ENCODE results near the gene H6PD. TPM values are rescaled to one million over a fixed set of nuclear protein-coding genes. Genes with fewer than 3 reads are reported as not detected.

Gene H6PD
- total RNA-seq = 10 to 100 TPM; 15.1 to 15.3 TPM

GRCh38 chr1:9234223-9235095, at the start of gene H6PD:
Gene H6PD, plus strand, starts transcription at chr1:9234774. Its CDS starts 10,161 bp downstream, at chr1:9244935.
- CTCF ChIA-PET = interaction anchor here (0.6 to 2.9 kb wide), 16 partner anchors 9 to 339 kb away, joined by 3 to 19 read pairs (median 4); no protein-coding TSS in a partner anchor
- Mint-ChIP-seq H3K4me1 (peaks cover 38% of the 10 kb centered on the region), H3K9me3 (no peaks in the 10 kb centered on the region), H3K36me3 (ENCODE audit: low read depth) (peaks cover 3% of the 10 kb centered on the region), H3K27ac (peak within 1 kb of the TSS; percentile 99), H3K27me3 (peaks cover 3% of the 10 kb centered on the region), H3K4me3 (peak within 1 kb of the TSS; percentile 90)
- peak; percentile 76 for DNase-seq
- POLR2A ChIA-PET = interaction anchor here (1.1 kb wide), 1 partner anchor 33 kb away, joined by 5 read pairs; no protein-coding TSS in a partner anchor

GRCh38 chr1:9186082-9186859, 48.3 kb upstream of the H6PD start:
- no peak overlapping the region for H3K4me3 Mint-ChIP-seq
- ChIA-PET POLR2A (interaction anchor here (0.6 kb wide), 1 partner anchor 12 kb away, joined by 3 read pairs; no protein-coding TSS in a partner anchor), CTCF (no interaction called here)
- H3K27me3 Mint-ChIP-seq = peaks cover 33% of the 10 kb centered on the region
- H3K9me3 Mint-ChIP-seq = no peaks in the 10 kb centered on the region
- DNase-seq = no peak
- H3K27ac Mint-ChIP-seq = no peak overlapping the region
- peaks cover 8% of the 10 kb centered on the region for H3K36me3 Mint-ChIP-seq (ENCODE audit: low read depth)
- H3K4me1 Mint-ChIP-seq = peaks cover 12% of the 10 kb centered on the region

GRCh38 chr1:9187004-9187403, 47.6 kb upstream of the H6PD start:
- Mint-ChIP-seq H3K27ac (no peak overlapping the region), H3K4me1 (peaks cover 5% of the 10 kb centered on the region), H3K36me3 (ENCODE audit: low read depth) (peaks cover 2% of the 10 kb centered on the region), H3K9me3 (no peaks in the 10 kb centered on the region), H3K4me3 (no peak overlapping the region), H3K27me3 (peaks cover 28% of the 10 kb centered on the region)
- CTCF ChIA-PET = interaction anchor here (0.6 to 0.7 kb wide), 2 partner anchors 8 to 961 kb away, joined by 3 read pairs; no protein-coding TSS in a partner anchor
- POLR2A ChIA-PET = interaction anchor here (0.6 kb wide), 1 partner anchor 13 kb away, joined by 3 read pairs; no protein-coding TSS in a partner anchor
- DNase-seq = no peak

GRCh38 chr1:9190234-9190633, 44.3 kb upstream of the H6PD start:
- no peak overlapping the region for H3K27ac Mint-ChIP-seq
- no peaks in the 10 kb centered on the region for H3K9me3 Mint-ChIP-seq
- no peak for DNase-seq
- POLR2A ChIA-PET = no interaction called here
- CTCF ChIA-PET = interaction anchor here (1.5 kb wide), 1 partner anchor 9 kb away, joined by 4 read pairs; no protein-coding TSS in a partner anchor
- no peak overlapping the region for H3K4me3 Mint-ChIP-seq
- H3K36me3 Mint-ChIP-seq (ENCODE audit: low read depth) = peaks cover 2% of the 10 kb centered on the region
- peaks cover 29% of the 10 kb centered on the region for H3K27me3 Mint-ChIP-seq
- peaks cover 4% of the 10 kb centered on the region for H3K4me1 Mint-ChIP-seq

- DNase-seq = no peak
- Mint-ChIP-seq H3K4me1 (peaks cover 5% of the 10 kb centered on the region), H3K36me3 (ENCODE audit: low read depth) (no peaks in the 10 kb centered on the region), H3K27ac (no peak overlapping the region), H3K4me3 (no peak overlapping the region), H3K9me3 (no peaks in the 10 kb centered on the region), H3K27me3 (peaks cover 27% of the 10 kb centered on the region)
- POLR2A ChIA-PET = no interaction called here
- CTCF ChIA-PET = no interaction called here
Measured at GRCh38 chr1:9191231-9191630, 43.3 kb upstream of the H6PD start.

GRCh38 chr1:9192578-9193232, 41.9 kb upstream of the H6PD start:
- Mint-ChIP-seq H3K27ac (no peak overlapping the region), H3K9me3 (no peaks in the 10 kb centered on the region), H3K27me3 (peaks cover 40% of the 10 kb centered on the region), H3K4me3 (no peak overlapping the region), H3K36me3 (ENCODE audit: low read depth) (no peaks in the 10 kb centered on the region), H3K4me1 (peaks cover 10% of the 10 kb centered on the region)
- DNase-seq = no peak
- CTCF ChIA-PET = interaction anchor here (0.6 kb wide), 1 partner anchor 131 kb away, joined by 5 read pairs; no protein-coding TSS in a partner anchor
- POLR2A ChIA-PET = no interaction called here

- POLR2A ChIA-PET = no interaction called here
Measured at GRCh38 chr1:9193233-9193625, 41.3 kb upstream of the H6PD start.

GRCh38 chr1:9194024-9194423, 40.5 kb upstream of the H6PD start:
- no peak for DNase-seq
- peaks cover 11% of the 10 kb centered on the region for H3K4me1 Mint-ChIP-seq
- H3K36me3 Mint-ChIP-seq (ENCODE audit: low read depth) = no peaks in the 10 kb centered on the region
- no peak overlapping the region for H3K27ac Mint-ChIP-seq
- H3K4me3 Mint-ChIP-seq = no peak overlapping the region
- H3K9me3 Mint-ChIP-seq = no peaks in the 10 kb centered on the region
- CTCF ChIA-PET = interaction anchor here (0.6 kb wide), 1 partner anchor 1854 kb away, joined by 3 read pairs; no protein-coding TSS in a partner anchor
- POLR2A ChIA-PET = no interaction called here
- peaks cover 51% of the 10 kb centered on the region for H3K27me3 Mint-ChIP-seq

More at GRCh38 chr1:9193233-9193625, 41.3 kb upstream of the H6PD start:
- peaks cover 45% of the 10 kb centered on the region for H3K27me3 Mint-ChIP-seq
- no peak for DNase-seq
- H3K27ac Mint-ChIP-seq = no peak overlapping the region
- no peak overlapping the region for H3K4me3 Mint-ChIP-seq
- CTCF ChIA-PET = interaction anchor here (0.6 kb wide), 1 partner anchor 132 kb away, joined by 5 read pairs; no protein-coding TSS in a partner anchor
- peaks cover 10% of the 10 kb centered on the region for H3K4me1 Mint-ChIP-seq
- H3K9me3 Mint-ChIP-seq = no peaks in the 10 kb centered on the region
- H3K36me3 Mint-ChIP-seq (ENCODE audit: low read depth) = no peaks in the 10 kb centered on the region

- Mint-ChIP-seq H3K4me1 (peaks cover 13% of the 10 kb centered on the region), H3K36me3 (ENCODE audit: low read depth) (no peaks in the 10 kb centered on the region), H3K27ac (no peak overlapping the region), H3K4me3 (no peak overlapping the region), H3K9me3 (no peaks in the 10 kb centered on the region), H3K27me3 (peaks cover 60% of the 10 kb centered on the region)
- no peak for DNase-seq
- CTCF ChIA-PET = interaction anchor here (0.6 to 2.2 kb wide), 3 partner anchors 9 to 557 kb away, joined by 3 to 13 read pairs (median 3); no protein-coding TSS in a partner anchor
- POLR2A ChIA-PET = interaction anchor here (0.7 kb wide), 1 partner anchor 388 kb away, joined by 3 read pairs; no protein-coding TSS in a partner anchor
Measured at GRCh38 chr1:9195651-9196050, 38.9 kb upstream of the H6PD start.

- Mint-ChIP-seq H3K4me3 (no peak overlapping the region), H3K27me3 (peaks cover 62% of the 10 kb centered on the region), H3K27ac (no peak overlapping the region), H3K36me3 (ENCODE audit: low read depth) (no peaks in the 10 kb centered on the region), H3K9me3 (no peaks in the 10 kb centered on the region), H3K4me1 (peaks cover 18% of the 10 kb centered on the region)
- POLR2A ChIA-PET = interaction anchor here (0.5 to 0.7 kb wide), 2 partner anchors 237 to 387 kb away, joined by 3 to 6 read pairs; no protein-coding TSS in a partner anchor
- CTCF ChIA-PET = interaction anchor here (0.6 to 2.2 kb wide), 6 partner anchors 8 to 558 kb away, joined by 3 to 13 read pairs (median 3); no protein-coding TSS in a partner anchor
- DNase-seq = peak; percentile 67
Measured at GRCh38 chr1:9196129-9197040, 38.2 kb upstream of the H6PD start.
